ENCODE data around the gene DNAJB1. TPM values are rescaled to one million over a fixed set of nuclear protein-coding genes. Genes with fewer than 3 reads are reported as not detected.
A peak's percentile ranks its signal among the peaks of the same experiment; 100 is the strongest.

The DNAJB1 gene
- total RNA-seq, 1 donor from 2014 or later: 61.9 TPM

GRCh38 chr19:14555918-14556661 lies 37.9 kb upstream of the DNAJB1 start:
- Histone ChIP-seq H2AFZ (replicated peaks) (no peak overlapping the region), H4K20me1 (ENCODE audit: low read depth) (peaks cover 87% of the 10 kb centered on the region), H3K27ac (no peak overlapping the region), H3K79me2 (ENCODE audit: low read depth) (peaks cover 82% of the 10 kb centered on the region), H3K4me3 (no peak overlapping the region), H3K4me2 (no peak overlapping the region), H3K9me3 (ENCODE audit: low read depth) (no peaks in the 10 kb centered on the region), H3K4me1 (peaks cover 14% of the 10 kb centered on the region), H3K9ac (no peak overlapping the region), H3K27me3 (no peaks in the 10 kb centered on the region), H3F3A (ENCODE audit: low read depth) (peaks cover 13% of the 10 kb centered on the region), H3K36me3 (no peaks in the 10 kb centered on the region)
- no peak for TF ChIP-seq CTCF (IDR thresholded peaks at IDR 0.05)
- TF ChIP-seq EZH2phosphoT487 (IDR thresholded peaks at IDR 0.05): no peak
- TF ChIP-seq EZH2 (IDR thresholded peaks at IDR 0.05): no peak
- DNase-seq (ENCODE audit: low spot score): no peak
- H3K27ac Mint-ChIP-seq: no peak overlapping the region
- no peaks in the 10 kb centered on the region for H3K36me3 Mint-ChIP-seq
- no peaks in the 10 kb centered on the region for H3K27me3 Mint-ChIP-seq (ENCODE audit: insufficient read depth, low read depth)
- H3K4me3 Mint-ChIP-seq: no peak overlapping the region
- peaks cover 20% of the 10 kb centered on the region for H3K4me1 Mint-ChIP-seq
- no peaks in the 10 kb centered on the region for H3K9me3 Mint-ChIP-seq

GRCh38 chr19:14554382-14554812 lies 36.2 kb upstream of the DNAJB1 start:
- Histone ChIP-seq H2AFZ (replicated peaks) (no peak overlapping the region), H3K27ac (no peak overlapping the region), H3K9me3 (ENCODE audit: low read depth) (no peaks in the 10 kb centered on the region), H3K4me2 (no peak overlapping the region), H3K27me3 (no peaks in the 10 kb centered on the region), H4K20me1 (ENCODE audit: low read depth) (peaks cover 85% of the 10 kb centered on the region), H3K4me3 (no peak overlapping the region), H3K36me3 (no peaks in the 10 kb centered on the region), H3K79me2 (ENCODE audit: low read depth) (peaks cover 81% of the 10 kb centered on the region), H3F3A (ENCODE audit: low read depth) (peaks cover 17% of the 10 kb centered on the region), H3K4me1 (peaks cover 2% of the 10 kb centered on the region), H3K9ac (no peak overlapping the region)
- Mint-ChIP-seq H3K27ac (no peak overlapping the region), H3K9me3 (no peaks in the 10 kb centered on the region), H3K36me3 (peaks cover 4% of the 10 kb centered on the region), H3K4me1 (peaks cover 23% of the 10 kb centered on the region), H3K27me3 (ENCODE audit: insufficient read depth, low read depth) (no peaks in the 10 kb centered on the region), H3K4me3 (no peak overlapping the region)
- no peak for TF ChIP-seq EZH2phosphoT487 (IDR thresholded peaks at IDR 0.05)
- TF ChIP-seq CTCF (IDR thresholded peaks at IDR 0.05): no peak
- no peak for TF ChIP-seq EZH2 (IDR thresholded peaks at IDR 0.05)
- no peak for DNase-seq (ENCODE audit: low spot score)

GRCh38 chr19:14553939-14554243 lies 35.7 kb upstream of the DNAJB1 start:
- Histone ChIP-seq H3K9me3 (ENCODE audit: low read depth) (no peaks in the 10 kb centered on the region), H3F3A (ENCODE audit: low read depth) (peaks cover 17% of the 10 kb centered on the region), H3K27me3 (no peaks in the 10 kb centered on the region), H3K36me3 (no peaks in the 10 kb centered on the region), H3K4me3 (no peak overlapping the region), H3K79me2 (ENCODE audit: low read depth) (peaks cover 81% of the 10 kb centered on the region), H3K9ac (no peak overlapping the region), H3K27ac (no peak overlapping the region), H3K4me1 (peaks cover 2% of the 10 kb centered on the region), H3K4me2 (no peak overlapping the region), H2AFZ (replicated peaks) (no peak overlapping the region), H4K20me1 (ENCODE audit: low read depth) (peaks cover 80% of the 10 kb centered on the region)
- Mint-ChIP-seq H3K4me3 (peak overlapping the region; percentile 39), H3K27me3 (ENCODE audit: insufficient read depth, low read depth) (no peaks in the 10 kb centered on the region), H3K4me1 (peaks cover 23% of the 10 kb centered on the region), H3K27ac (no peak overlapping the region), H3K36me3 (peaks cover 4% of the 10 kb centered on the region), H3K9me3 (no peaks in the 10 kb centered on the region)
- no peak for DNase-seq (ENCODE audit: low spot score)
- TF ChIP-seq CTCF (IDR thresholded peaks at IDR 0.05) (no peak), EZH2 (IDR thresholded peaks at IDR 0.05) (no peak), EZH2phosphoT487 (IDR thresholded peaks at IDR 0.05) (no peak)

Data from neural progenitor cell (in vitro differentiated cells).